H1 (cell line): ENCODE data around the gene CCER1. TPM values are rescaled to one million over a fixed set of nuclear protein-coding genes. Genes with fewer than 3 reads are reported as not detected.

ENCODE experiments used
- BRCA1 ChIP-seq: IDR thresholded peaks from 2 replicates; pipeline ENCODE4 v1.6.1; 2012; ENCODE audit warnings: low read depth, low read length, improper control_type of control experiment
- CHD7 ChIP-seq: fragments of 300-600 bp; sonication (generic); IDR thresholded peaks from 2 replicates; pipeline ENCODE4 v1.7.1; 2012; ENCODE audit warnings: low read length, moderate library complexity, mild to moderate bottlenecking, inconsistent platforms; ENCODE audit not compliant: insufficient replicate concordance
- EGR1 ChIP-seq: IDR thresholded peaks from 2 replicates; pipeline ENCODE4 v1.6.1; 2011; ENCODE audit warnings: low read depth, low read length, borderline replicate concordance
- KDM5A ChIP-seq: fragments of 200-600 bp; IDR thresholded peaks from 2 replicates; pipeline ENCODE4 v1.7.1; 2012; ENCODE audit warnings: mild to moderate bottlenecking, low read length, inconsistent platforms, mixed read lengths
- POLR2A ChIP-seq, 2 experiments: IDR thresholded peaks; 1 replicate in 1 of 2; 2 replicates in 1 of 2; pipeline ENCODE4 v1.6.1; 2011; ENCODE audit warnings: low read depth in 2 of 2, low read length in 2 of 2, mild to moderate bottlenecking in 2 of 2; ENCODE audit errors: control extremely low read depth in 1 of 2
- RNF2 ChIP-seq: fragments of 200-900, 300-1000 bp; sonication (generic); IDR thresholded peaks from 2 replicates; pipeline ENCODE4 v1.7.1; 2016; ENCODE audit warnings: borderline replicate concordance, low read depth, mild to moderate bottlenecking, antibody characterized with exemption, low read length; ENCODE audit not compliant: poor library complexity, severe bottlenecking; ENCODE audit errors: missing control alignments
- SIX5 ChIP-seq: IDR thresholded peaks from 2 replicates; pipeline ENCODE4 v1.6.1; 2011; ENCODE audit warnings: mild to moderate bottlenecking, low read depth, low read length
- SP2 ChIP-seq: IDR thresholded peaks from 2 replicates; pipeline ENCODE4 v1.6.1; 2012; ENCODE audit warnings: mild to moderate bottlenecking, low read length, inconsistent platforms
- SUZ12 ChIP-seq: fragments of 200-600 bp; sonication (generic); IDR thresholded peaks from 2 replicates; pipeline ENCODE4 v1.6.1; 2012; ENCODE audit warnings: mild to moderate bottlenecking, inconsistent platforms, low read length, moderate library complexity, mixed read lengths
- TEAD4 ChIP-seq: IDR thresholded peaks from 2 replicates; pipeline ENCODE4 v1.6.1; 2012; ENCODE audit warnings: low read depth, low read length, inconsistent platforms, mixed read lengths
- ZNF274 ChIP-seq: IDR thresholded peaks from 2 replicates; pipeline ENCODE4 v1.7.0; 2012; ENCODE audit warnings: low read length, borderline replicate concordance; ENCODE audit errors: extremely low read depth
- polyA plus RNA-seq, 7 experiments: library from polyadenylated mRNA; depleted of rRNA in 3 of 7; stranded (reverse) in 5 of 7; unstranded in 2 of 7; fragments of >200 nt in 5 of 7; fragments of 200-250 nt in 2 of 7; gene quantifications; 1 replicate in 5 of 7; 2 replicates in 1 of 7; 4 replicates in 1 of 7; pipeline versions ENCODE4 v1.2.1 to v1.2.3, GENCODE V29; 2011 to 2013; ENCODE audit warnings: missing spikeins in 2 of 7, mixed read lengths in 2 of 7
- total RNA-seq: library from RNA; stranded (reverse); fragmentation: NEBNext Ultra II Directional; extraction: Animal tissue kit (Norgen Biotek cat#: 25700); gene quantifications from 2 replicates; pipeline ENCODE4 v1.2.1, GENCODE V29; 2021

CCER1 gene
- total and polyA plus RNA-seq, 2 of the 8 experiments (the other 6 are each of a cell fraction or from before 2014, with no cell fraction given), result not detected

GRCh38 chr12:90947869-90948268, 7.1 kb downstream of the CCER1 start (continued):
- TF ChIP-seq CHD7 (no peak), SUZ12 (no peak), ZNF274 (no peak), SP2 (no peak), POLR2A (IDR thresholded peaks at IDR 0.05; ENCODE audit: control extremely low read depth in 1 of 2, low read depth in 2 of 2, low read length in 2 of 2) (no peak), EGR1 (no peak), BRCA1 (no peak), TEAD4 (no peak), SIX5 (no peak), RNF2 (no peak), KDM5A (no peak)
